IPS DF 6.9 (cell line): ENCODE measurements around the gene SRP54.
A peak's percentile ranks its signal among the peaks of the same experiment; 100 is the strongest.

Experiments
- DNase-seq: peaks from one replicate; pipeline ENCODE4 v3.0.0-alpha.2; 2013; ENCODE audit warnings: low read depth, low spot score
- H3K27ac ChIP-seq: one replicate; pipeline ENCODE4 v1.5.1; 2013; ENCODE audit warnings: low read length, control low read depth
- H3K27me3 ChIP-seq: 2 replicates; pipeline ENCODE4 v1.6.1; 2013; ENCODE audit warnings: mild to moderate bottlenecking, low read length; ENCODE audit not compliant: control insufficient read depth, insufficient read depth
- H3K36me3 ChIP-seq: 2 replicates; pipeline ENCODE4 v1.6.1; 2013; ENCODE audit warnings: low read length; ENCODE audit not compliant: control insufficient read depth, insufficient read depth
- H3K4me1 ChIP-seq: 2 replicates; pipeline ENCODE4 v1.6.1; 2013; ENCODE audit warnings: low read length; ENCODE audit not compliant: control insufficient read depth, insufficient read depth
- H3K4me3 ChIP-seq: 2 replicates; pipeline ENCODE4 v1.5.1; 2013; ENCODE audit warnings: mild to moderate bottlenecking, low read length
- H3K9me3 ChIP-seq: 2 replicates; pipeline ENCODE4 v1.6.1; 2013; ENCODE audit warnings: low read length, inconsistent platforms; ENCODE audit not compliant: control insufficient read depth, insufficient read depth
- WGBS: extraction: QIAGEN DNeasy Blood & Tissue Kit; methylation state at CpG from one replicate; pipeline ENCODE4 v1.1.7; 2013; ENCODE audit warnings: mixed read lengths, missing lambda C conversion rate; ENCODE audit not compliant: insufficient read length, insufficient coverage; 5-methylcytosine and 5-hydroxymethylcytosine counted together

The SRP54 gene

DNA sequence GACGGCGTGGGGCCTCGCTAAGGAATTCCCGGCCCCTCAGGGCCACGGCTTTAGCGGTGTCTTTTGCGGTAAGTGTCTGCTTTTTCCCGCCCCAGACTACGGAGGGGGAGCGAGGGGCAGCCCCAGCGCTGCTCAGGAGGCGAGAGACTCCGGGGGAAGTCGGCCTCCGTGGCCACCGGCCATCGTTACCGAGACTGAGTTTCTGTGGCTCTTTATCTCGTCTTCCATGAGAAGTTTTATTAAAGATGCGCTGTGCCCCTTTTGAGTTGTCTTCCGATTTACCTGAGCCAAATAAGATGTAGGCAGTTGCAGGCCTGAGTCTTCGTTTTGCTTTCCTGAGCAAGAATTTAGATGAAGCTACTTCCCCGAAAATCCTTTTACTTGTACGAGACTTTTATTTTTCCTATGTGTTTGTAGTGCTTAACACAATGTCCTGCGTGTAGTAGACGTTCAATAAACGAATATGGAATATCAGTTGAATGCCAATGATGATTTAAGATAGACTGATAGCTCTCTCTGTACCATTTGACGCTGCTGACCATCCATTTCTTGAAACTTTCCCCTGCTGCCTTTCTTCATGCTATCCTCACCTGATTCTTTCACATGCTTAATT lies 462 bp downstream of the SRP54 start:
- Histone ChIP-seq H3K36me3 (no peaks in the 10 kb centered on the region), H3K27me3 (no peaks in the 10 kb centered on the region), H3K9me3 (no peaks in the 10 kb centered on the region), H3K27ac (no peak overlapping the region), H3K4me3 (peak overlapping the region; percentile 67), H3K4me1 (0 out of 2 replicates have a peak, but pooled peaks cover 2% of the 10 kb centered on the region)
- no peak for DNase-seq
- no CpG with 5 or more reads among the region's 28 CpGs for WGBS

DNA sequence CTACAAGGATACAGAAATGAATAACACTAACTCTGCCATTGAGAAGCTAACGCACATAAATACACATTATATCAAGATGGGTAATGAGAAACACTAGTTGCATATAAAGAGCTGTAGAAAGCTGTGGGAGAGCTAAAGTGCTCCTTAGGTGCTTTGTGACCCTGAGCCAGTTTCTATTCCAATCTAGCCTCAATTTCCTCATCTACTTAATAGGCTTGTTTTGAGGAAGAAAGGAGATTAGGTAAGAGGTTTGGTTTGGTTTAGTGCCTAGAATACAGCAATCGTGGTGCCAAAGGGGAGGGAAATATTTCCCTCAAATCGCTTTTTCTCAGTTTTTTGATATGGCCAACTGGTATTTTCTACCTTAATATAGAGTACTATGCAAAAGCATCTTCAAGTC lies 994 bp downstream of the SRP54 start:
- no CpG with 5 or more reads among the region's 3 CpGs for WGBS
- Histone ChIP-seq H3K4me1 (0 out of 2 replicates have a peak, but pooled peaks cover 2% of the 10 kb centered on the region), H3K27ac (no peak overlapping the region), H3K27me3 (no peaks in the 10 kb centered on the region), H3K36me3 (no peaks in the 10 kb centered on the region), H3K4me3 (peak overlapping the region; percentile 67; the same call in 1 of the 2 replicates), H3K9me3 (no peaks in the 10 kb centered on the region)
- no peak for DNase-seq

GRCh38 chr14:34985740-34986139 lies 2.9 kb downstream of the SRP54 start:
- Histone ChIP-seq H3K27ac (no peak overlapping the region), H3K9me3 (no peaks in the 10 kb centered on the region), H3K4me3 (no peak overlapping the region), H3K36me3 (no peaks in the 10 kb centered on the region), H3K4me1 (0 out of 2 replicates have a peak, but pooled peaks cover 2% of the 10 kb centered on the region), H3K27me3 (no peaks in the 10 kb centered on the region)
- no CpG with 5 or more reads among the region's 3 CpGs for WGBS
- DNase-seq, result no peak

- H3K27me3 ChIP-seq, result no peaks in the 10 kb centered on the region
- no peak overlapping the region for H3K27ac ChIP-seq
- WGBS, result 100% methylated on average over 2 of the region's 3 CpGs
- H3K4me1 ChIP-seq, result no peaks in the 10 kb centered on the region
- no peak overlapping the region for H3K4me3 ChIP-seq
- no peak for DNase-seq
- no peaks in the 10 kb centered on the region for H3K36me3 ChIP-seq
- H3K9me3 ChIP-seq, result no peaks in the 10 kb centered on the region
Observed at GRCh38 chr14:34987180-34987579, 4.4 kb downstream of the SRP54 start.

- no peak for DNase-seq
- H3K9me3 ChIP-seq, result no peaks in the 10 kb centered on the region
- no peak overlapping the region for H3K4me3 ChIP-seq
- no peaks in the 10 kb centered on the region for H3K36me3 ChIP-seq
- no peaks in the 10 kb centered on the region for H3K27me3 ChIP-seq
- no peaks in the 10 kb centered on the region for H3K4me1 ChIP-seq
- H3K27ac ChIP-seq, result no peak overlapping the region
Observed at GRCh38 chr14:34989762-34990161, 7.0 kb downstream of the SRP54 start.

- WGBS, result no CpG with 5 or more reads among the region's 3 CpGs
- DNase-seq, result no peak
- Histone ChIP-seq H3K27ac (no peak overlapping the region), H3K36me3 (no peaks in the 10 kb centered on the region), H3K4me3 (no peak overlapping the region), H3K9me3 (no peaks in the 10 kb centered on the region), H3K4me1 (no peaks in the 10 kb centered on the region), H3K27me3 (no peaks in the 10 kb centered on the region)
Observed at GRCh38 chr14:34993426-34993825, 10.6 kb downstream of the SRP54 start.

GRCh38 chr14:34994668-34995067 lies 11.9 kb downstream of the SRP54 start:
- no peaks in the 10 kb centered on the region for H3K36me3 ChIP-seq
- no peak overlapping the region for H3K27ac ChIP-seq
- WGBS, result no CpG with 5 or more reads among the region's 2 CpGs
- H3K4me1 ChIP-seq, result no peaks in the 10 kb centered on the region
- no peak overlapping the region for H3K4me3 ChIP-seq
- H3K9me3 ChIP-seq, result no peaks in the 10 kb centered on the region
- H3K27me3 ChIP-seq, result no peaks in the 10 kb centered on the region
- no peak for DNase-seq

DNA sequence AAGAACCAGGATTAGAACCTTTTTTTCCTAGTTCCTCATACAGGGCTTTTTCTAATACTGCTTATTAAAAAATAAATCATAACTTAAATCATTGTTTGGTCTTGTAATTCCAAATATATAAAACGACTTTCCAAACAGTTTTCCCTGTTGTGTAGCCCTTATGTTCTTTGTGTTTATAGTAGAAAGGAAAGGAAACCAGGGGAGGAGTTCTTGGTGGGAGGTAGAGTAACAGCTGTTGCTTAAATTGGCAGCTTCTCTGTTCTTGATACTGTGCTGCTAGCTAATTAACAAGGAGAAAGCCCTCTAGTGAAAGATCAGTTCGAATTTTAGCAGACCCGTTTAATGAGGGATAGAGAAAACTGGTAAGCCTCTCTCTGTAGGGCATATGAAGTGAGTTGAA lies 15.0 kb downstream of the SRP54 start:
- Histone ChIP-seq H3K9me3 (no peaks in the 10 kb centered on the region), H3K4me3 (no peak overlapping the region), H3K4me1 (no peaks in the 10 kb centered on the region), H3K36me3 (no peaks in the 10 kb centered on the region), H3K27ac (no peak overlapping the region), H3K27me3 (no peaks in the 10 kb centered on the region)
- WGBS, result no CpG with 5 or more reads among the region's 3 CpGs
- no peak for DNase-seq

DNA sequence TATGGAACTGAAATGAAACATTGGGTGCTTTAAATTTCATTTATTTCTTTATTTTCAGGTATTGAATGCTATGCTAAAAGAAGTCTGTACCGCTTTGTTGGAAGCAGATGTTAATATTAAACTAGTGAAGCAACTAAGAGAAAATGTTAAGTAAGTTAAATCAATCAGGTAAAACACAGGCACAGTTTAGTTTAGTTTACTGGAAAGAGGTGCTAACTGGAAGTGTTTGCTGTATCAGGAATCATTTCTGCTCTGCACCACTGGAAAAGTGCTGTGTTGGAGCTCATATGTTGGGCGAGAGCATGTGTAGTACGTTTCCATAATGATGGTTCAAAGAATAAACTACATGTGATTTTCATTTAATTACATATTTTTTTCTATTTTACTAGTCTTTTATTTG lies 16.7 kb downstream of the SRP54 start:
- Histone ChIP-seq H3K4me1 (no peaks in the 10 kb centered on the region), H3K36me3 (no peaks in the 10 kb centered on the region), H3K9me3 (no peaks in the 10 kb centered on the region), H3K27ac (no peak overlapping the region), H3K4me3 (no peak overlapping the region), H3K27me3 (no peaks in the 10 kb centered on the region)
- DNase-seq, result no peak
- no CpG with 5 or more reads among the region's 3 CpGs for WGBS

GRCh38 chr14:35001621-35002020 lies 18.8 kb downstream of the SRP54 start:
- no peak for DNase-seq
- H3K36me3 ChIP-seq, result no peaks in the 10 kb centered on the region
- no CpG with 5 or more reads among the region's 2 CpGs for WGBS

DNA sequence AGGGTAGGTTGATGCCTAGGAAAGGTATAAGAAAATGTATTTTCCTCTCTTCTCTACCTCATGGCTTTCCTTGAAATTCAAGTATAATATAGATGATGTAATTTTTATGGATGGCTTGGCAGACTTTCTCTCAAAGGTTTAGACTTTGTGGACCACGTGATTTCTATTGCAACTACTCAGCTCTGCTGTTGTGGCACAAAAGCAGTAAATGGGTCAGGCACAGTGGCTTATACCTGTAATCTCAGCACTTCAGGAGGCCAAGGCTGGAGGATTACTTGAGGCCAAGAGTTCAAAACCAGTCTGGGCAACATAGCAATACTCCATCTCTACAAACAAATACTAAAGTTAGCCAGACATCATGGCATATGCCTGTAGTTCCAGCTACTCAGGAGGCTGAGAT lies 22.0 kb downstream of the SRP54 start:
- no peak for DNase-seq
- Histone ChIP-seq H3K27me3 (no peaks in the 10 kb centered on the region), H3K4me3 (no peak overlapping the region), H3K4me1 (no peaks in the 10 kb centered on the region), H3K9me3 (no peaks in the 10 kb centered on the region), H3K27ac (no peak overlapping the region), H3K36me3 (no peaks in the 10 kb centered on the region)
- no CpG with 5 or more reads among the region's 1 CpG for WGBS

More at GRCh38 chr14:35001621-35002020, 18.8 kb downstream of the SRP54 start:
- Histone ChIP-seq H3K9me3 (no peaks in the 10 kb centered on the region), H3K4me3 (no peak overlapping the region), H3K4me1 (no peaks in the 10 kb centered on the region), H3K27ac (no peak overlapping the region), H3K27me3 (no peaks in the 10 kb centered on the region)
